GM11168 (cell line): ENCODE data around the gene ARID1B.

Source experiments
- in situ Hi-C: fragments of 300-500 bp; cut with MboI; formaldehyde crosslinking; loops from one replicate; pipeline ENCODE4 v1.12.0; 2022; ENCODE audit warnings: low sequenced_read_pairs; ENCODE audit not compliant: unreplicated experiment

The ARID1B gene

DNA sequence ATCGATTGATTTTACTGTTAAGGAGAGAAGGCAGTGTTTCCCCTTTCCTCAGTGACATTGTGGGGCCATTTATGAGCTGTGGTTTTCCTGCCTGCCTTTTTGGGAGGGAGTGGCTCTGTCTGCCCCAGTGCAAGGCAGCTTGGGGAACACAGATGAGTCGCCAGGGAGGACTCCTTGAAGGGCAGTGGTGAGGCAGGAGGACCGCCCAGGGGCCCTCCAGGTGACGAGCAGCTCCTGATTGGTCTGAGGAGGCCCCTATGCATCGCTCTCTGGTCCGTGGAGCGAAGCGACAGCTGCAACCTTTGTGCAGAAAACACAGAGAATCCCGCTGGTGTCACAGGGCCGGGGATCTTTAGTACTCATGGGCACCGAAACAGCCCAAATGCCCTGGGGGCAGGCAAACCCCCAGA lies 445.8 kb downstream of the ARID1B start:
- in situ Hi-C loops, result no loop called here

DNA sequence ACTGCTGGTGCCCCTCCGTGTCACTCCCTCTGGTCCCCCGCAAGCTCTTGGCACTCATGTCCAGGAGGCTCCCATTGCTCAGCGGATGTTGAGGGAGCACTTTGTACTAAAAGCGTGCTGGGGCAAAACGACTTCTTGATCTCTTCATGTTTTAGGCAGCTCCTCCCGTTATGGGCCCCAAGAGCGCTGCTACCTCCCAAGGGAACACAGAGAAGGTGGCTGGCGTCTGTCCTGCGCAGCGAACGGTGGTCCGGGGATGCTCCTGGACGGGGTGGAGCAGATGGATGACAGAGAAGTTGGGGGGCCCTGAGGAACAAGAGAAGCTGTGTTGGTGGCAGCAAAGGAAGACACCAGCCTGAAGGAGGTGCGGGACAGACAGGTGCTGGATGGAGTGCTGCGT lies 446.3 kb downstream of the ARID1B start:
- in situ Hi-C loops, result no loop called here

DNA sequence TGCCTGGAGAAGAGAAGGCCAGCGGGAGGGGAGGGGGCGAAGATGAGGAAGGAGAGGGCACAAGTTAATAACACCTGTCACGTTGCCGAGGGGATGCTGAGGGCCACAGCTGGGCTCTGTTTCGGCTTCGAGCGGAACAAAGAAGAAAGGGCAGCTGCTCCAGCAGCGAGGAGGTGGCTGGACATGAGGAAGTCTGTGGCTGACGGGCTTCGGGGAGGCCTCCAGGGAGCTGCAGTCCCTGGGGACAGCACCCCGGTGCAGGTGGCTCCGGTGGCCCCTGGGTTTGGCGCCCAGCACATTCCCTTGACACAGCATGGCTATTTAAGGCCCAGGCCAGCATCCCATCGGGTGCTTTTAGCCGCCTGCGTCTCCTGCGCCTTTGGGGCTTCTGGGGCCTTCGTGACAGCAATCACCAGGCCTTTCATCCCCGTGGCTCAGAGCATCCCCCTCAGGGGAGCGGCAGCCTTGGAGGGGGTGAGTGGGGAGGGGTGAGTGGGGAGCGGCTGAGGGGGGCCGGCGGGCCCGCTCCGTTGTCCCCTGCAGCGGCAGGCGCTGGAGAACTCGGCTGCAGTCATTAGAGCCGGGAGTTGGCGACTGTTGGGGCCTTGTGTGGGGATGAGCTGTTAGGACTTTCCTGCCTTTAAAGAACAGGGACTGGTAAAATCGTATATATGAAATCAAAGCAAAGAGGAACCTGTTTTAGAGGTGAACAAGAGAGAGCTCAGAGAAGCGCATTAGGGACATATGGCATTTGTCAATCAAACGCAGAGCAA lies 447.2 kb downstream of the ARID1B start:
- in situ Hi-C loops, result no loop called here

DNA sequence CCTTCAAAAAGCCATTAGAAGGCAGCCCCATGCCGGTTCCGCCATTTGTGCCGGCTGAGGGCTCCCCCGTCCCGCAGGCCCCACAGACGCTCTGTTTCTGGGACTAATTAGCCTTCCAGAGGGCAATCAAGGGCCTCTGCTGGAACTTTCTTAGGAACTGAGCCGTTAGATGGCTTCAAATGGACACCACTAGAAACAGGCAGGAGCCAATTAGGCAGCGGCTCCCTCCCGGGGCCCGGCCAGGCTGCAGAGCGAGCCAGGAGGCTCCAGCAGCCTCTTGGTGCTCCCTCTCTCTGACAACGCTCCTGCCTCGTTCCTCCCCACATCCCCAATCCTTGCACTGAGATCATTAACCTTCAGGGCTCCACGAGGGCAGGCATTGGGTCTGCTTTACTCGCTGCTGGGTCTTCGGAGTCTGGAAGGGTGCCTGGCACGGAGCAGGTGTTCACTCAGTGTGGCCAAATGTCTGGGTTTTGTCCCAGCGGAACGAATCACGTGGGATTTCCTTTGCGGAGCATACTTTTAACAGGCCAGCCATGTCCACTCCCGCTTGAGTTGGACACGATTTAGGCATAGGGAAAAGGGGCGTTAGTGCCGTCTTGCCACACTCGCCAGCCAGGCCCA lies 447.9 kb downstream of the ARID1B start:
- in situ Hi-C loops, result no loop called here

DNA sequence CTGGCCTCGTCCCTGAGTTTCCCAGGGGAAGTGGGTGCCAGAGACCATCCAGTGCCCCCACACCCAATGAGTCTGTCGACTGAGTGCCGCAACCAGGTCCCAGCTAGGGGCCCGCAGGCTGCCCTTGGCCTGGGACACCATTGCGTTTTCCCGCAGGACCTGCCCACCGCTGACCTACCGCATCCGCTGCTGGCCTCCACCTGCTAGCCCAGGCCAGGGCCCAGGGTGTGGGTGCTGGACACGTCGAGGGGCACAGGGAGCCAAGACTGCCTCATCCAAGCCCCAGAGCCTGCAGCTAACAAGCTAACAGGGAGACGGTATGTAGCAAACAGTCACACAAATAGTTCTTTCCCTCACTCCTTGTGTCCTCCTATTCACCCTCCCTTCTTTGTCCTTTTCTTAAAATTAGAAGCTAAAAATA lies 448.4 kb downstream of the ARID1B start:
- in situ Hi-C loops, result no loop called here

DNA sequence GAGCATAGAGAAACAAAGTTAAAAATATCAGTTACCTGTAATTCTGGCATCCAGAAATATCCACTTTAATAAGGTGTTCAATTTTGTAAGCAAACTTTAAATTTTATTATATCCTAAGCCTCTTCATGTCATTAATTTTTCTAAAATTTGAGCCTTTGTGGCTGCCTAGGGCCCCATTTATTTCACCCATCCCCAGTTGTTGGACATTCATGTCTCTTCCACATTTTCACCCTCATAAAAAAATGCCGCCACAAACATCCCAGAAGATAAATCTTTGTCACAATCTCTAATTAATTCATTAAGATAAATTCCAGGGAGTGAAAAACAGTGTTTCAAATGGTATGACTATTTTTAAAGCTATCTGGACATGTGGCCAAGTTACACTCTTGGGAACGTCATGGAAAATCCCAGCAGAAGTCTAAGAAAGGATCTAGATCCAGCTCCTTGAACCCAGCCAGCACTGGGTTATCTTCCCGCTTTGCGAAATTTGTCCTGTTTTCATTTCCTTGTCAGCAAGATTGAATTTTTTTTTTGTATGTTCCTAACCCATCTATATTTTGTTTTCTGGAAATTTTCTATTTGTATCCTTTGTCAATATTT lies 448.9 kb downstream of the ARID1B start:
- in situ Hi-C loops, result no loop called here

DNA sequence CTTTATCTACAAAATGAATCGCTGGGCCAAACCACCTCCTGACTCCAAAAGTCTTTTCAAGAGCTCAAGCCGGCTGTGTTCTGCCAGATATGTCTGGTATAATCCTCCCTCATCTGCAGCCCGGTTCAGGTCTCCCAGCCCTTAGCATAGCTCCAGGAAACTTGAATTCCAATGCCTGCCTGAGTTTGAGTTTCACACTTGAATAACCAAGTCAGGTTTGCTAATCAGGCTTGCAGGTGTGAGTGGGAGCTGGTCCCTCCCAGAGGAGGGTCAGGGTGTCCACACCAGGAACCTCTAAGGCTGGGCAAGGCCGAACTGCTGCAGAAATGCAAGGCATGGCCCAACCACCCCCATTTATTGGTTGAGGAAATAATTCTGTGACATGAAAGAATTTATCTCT lies 449.6 kb downstream of the ARID1B start:
- in situ Hi-C loops, result no loop called here

DNA sequence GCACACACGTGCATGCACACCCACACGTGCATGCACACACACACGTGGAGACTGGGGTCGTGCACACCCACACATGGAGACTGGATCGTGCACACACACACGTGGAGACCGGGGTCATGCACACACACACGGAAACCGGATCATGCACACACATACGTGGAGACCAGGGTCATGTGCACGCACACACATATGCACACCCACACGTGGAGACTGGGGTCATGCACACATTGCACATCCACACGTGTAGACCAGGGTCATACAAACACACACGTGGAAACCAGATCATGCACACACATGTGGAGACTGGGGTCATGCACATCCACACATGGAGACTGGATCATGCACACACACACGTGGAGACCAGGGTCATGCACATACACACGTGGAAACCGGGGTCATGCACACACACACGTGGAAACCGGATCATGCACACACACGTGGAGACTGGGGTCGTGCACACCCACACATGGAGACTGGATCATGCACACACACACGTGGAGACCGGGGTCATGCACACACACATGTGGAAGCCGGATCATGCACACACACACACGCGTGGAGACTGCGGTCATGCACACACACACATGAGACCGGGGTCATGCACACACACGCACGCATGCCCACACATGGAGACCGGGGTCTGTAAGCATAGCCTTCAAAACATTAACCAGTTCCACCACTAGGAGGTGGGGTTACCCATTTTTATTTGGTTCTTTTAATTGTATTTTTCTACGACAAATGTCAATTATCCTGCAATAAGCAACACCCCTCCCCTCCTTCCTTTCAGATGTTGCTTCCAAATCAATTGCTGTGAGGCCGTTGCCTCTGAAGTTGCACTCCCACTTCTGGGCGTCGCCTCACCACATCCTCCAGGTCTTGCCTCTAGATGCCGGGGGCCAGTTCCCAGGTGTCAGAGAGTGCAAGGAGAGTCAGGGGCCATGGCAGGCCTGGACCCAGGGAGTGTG lies 450.3 kb downstream of the ARID1B start:
- in situ Hi-C loops, result no loop called here

DNA sequence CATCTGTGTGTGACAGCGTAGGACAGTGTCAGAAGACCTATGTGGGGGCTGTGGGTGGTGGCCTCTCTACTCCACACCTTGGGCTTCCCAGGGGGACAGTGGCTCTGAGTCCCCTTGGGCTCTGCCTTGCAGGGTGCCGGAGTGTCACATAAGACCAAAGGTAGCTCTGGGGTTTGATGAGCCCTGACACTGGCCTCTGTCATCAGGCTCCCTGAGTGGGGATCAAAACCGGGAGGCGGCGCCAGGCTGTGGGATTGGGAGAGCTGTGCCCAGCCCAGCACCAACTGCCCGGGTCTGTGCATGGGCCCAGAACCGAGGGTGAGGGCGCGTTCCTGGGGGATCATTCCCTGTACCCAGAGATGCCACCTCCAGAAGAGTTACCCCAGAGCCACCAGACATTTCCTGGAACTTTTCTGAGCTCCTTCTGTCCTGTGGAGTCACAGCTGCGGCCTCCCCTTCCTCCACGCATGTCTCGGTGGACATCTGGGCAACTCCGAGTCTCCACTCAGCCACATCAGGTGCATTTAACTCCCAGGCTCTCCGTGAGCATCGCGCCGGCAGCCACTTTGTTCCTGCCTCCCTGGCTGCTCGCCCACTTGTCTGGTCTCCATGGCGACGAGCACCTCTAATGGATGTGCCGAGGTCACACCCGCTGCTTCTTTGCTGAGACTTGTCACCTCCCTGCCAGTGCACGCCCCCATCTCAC lies 451.4 kb downstream of the ARID1B start:
- in situ Hi-C loops, result no loop called here

DNA sequence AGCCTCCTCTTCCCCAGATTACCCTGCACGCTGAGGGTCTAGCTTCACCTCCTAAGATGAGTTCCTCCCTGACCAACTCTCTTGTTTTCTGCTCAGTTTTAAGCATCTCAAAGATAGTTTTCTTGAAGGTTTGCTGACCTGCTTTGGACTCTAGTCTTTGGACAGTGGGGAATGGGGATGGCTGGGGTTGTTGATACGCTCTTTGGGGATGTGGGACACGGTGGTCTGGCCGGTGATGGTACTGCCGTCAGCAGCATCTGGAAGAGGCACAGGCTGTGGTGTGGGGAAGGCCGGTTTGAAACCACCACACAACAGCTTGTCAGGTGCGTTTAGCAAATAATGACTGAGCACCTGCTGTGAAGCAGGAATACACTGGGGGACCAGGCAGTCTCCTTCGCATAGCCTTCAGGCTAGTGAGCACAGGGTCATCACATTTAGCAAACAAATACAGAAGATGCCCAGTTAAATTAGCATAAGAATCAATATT lies 452.0 kb downstream of the ARID1B start:
- in situ Hi-C loops, result no loop called here

DNA sequence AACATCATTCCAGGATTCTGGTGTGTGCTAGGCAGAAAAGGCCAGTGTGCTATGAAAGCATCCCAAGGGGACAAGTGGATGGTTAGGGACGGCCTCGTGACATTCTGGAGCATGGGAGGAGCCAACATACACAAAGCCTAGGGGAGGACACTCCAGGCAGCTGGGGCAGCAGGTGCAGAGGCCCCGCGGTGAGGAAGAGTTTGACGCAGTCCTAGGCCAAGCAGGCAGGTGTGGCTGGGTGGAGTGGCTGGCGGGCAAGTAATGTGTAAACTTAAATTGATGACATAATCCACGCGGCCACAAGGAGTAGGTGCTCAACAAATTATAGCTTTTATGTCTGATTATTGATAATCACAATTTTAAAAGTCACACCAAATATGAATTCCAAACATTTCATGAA lies 452.5 kb downstream of the ARID1B start:
- in situ Hi-C loops, result no loop called here

DNA sequence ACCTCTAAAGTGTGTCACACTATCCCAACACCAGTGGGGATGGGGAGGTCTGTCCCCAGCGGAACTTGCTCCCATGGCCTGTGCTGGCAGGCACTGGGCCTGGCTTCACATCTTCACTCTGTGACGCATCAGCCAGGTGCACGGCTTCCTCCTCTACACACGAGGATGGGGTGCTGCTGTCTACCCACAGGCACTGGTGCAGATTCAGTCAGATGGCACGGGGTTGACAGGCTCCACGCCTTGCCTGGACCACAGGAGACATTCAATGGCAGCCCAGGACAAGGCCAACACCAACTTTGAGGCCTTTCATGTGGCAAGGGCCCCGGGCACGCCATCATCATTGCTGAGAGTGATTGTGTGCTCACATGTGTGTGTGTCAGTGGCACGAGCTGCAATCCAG lies 453.7 kb downstream of the ARID1B start:
- in situ Hi-C loops, result no loop called here

DNA sequence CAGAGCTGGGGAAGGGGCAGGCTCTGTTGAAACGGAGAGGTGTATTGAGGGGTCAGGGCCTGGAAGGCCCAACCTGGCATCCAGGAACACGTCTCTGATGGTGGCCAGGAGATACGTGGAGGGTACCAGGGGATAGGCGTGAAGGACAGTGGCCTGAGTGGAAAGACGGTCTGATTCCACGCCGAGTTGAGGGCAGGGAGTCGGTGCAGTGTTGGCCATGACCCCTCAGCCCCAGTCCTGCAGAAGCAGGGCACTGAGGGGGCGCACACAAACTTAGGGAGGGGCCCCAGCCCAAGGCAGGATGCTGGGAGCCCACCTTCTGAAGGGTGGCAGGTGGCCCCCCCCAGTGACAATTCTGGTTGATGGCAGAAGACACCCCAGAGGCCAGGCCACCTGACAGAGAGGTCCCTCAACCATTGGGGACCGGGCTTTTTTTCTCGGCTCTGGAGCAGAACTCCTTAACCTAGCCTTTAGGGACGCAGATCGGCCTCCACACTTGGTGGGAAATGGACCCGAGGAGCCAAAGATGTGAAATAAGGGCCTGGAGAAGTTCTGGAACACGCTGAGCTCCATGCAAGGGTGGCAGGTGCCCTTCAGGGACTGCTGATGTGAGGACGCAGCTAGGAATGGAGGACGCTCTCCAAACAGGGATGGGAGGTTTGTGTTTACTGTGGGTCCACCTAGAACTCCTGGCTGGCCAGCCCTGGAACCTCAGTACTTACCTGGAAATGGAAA lies 455.1 kb downstream of the ARID1B start:
- in situ Hi-C loops, result no loop called here

DNA sequence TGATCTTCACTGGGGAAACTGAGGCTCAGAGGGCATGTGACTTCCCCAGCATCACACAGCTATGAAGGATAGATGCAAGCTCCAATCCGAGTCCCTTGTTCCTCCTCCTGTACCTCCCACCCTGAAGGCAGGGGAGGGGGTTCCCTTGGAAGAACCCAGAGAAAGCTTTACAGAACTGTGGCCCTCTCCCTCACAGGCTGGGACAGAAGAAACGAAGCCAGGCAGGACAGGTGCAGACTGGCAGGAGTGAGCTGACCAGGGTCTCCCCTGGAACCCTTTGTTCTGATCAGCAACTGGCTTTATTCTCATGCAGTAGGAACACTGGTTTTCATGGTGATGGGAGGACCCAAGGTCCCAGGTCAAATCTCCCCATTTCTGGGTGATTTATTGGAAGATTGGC lies 456.0 kb downstream of the ARID1B start:
- in situ Hi-C loops, result no loop called here

DNA sequence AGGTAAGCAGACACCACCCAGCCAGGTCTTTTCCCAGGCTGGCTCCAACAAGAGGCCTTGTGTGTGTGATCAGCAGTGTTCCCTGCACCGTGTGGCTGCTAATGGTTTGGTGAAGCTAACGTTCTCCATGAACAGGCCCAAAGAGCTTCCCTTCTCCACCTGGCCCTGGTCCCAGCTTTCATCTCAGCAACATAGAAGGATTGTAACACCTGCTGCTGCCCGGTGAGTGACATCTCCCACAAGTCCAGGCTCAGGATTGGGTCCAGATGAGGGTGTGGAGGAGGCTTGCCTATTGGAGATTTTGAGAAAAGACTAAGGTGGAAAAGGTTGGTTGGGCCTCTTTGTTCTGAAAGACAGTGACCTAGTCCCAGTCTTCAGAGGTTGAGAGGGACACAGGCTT lies 456.5 kb downstream of the ARID1B start:
- in situ Hi-C loops, result no loop called here

DNA sequence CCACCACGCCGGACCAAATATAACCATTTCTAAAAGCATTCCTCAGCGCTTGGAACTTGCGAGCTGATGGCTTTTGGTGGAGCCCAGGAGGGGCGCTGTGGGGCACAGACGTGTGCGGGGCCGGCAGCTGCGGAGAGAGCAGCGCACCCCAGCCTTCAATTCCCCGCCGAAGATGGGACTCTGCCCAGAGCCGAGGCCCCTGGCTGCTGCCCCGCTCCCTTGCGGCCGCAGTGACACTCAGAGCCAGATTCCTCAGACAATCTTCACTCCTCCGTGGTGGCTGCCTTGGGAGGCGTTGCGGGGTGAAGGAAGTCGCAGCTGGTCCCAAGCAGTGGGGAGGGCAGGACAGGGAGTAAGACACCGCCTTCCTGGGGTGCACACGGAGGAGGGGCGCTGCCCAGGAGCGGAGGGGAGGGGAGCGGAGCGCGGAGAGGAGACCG lies 458.4 kb downstream of the ARID1B start:
- in situ Hi-C loops, result no loop called here

DNA sequence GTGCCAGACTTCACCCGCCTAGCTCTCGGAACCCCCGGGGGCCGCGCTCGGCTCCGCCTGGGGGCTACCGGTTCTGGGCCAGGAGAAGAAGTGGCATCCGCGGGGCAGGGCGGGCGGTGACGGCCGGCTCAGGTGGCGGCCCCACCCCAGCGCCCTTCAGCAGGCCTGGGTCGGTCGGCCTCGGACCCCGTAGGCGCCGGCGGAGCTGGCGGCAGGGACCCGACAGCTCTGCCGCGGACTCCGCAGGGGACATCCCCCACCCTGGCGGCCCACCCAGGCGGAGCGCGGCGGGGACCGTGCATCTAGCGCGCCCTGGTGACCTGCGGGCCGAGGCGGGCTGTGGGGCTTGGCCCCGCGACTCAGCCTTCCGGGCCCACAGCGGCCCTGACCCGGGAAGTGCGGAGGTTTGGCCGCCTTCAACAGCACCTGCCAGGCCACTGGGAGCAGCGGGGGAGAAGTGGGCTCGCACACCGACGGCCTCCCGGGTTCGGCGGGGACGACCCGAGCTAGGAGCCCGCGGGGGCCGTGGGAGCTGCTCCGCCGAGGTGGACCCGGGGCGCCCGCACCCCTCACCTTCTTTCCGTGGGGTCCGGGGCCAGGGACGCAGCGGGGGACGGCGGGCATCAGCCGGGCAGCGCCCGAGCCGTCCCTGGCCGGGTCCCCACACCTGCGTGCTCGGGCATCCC lies 459.0 kb downstream of the ARID1B start:
- in situ Hi-C loops, result no loop called here

DNA sequence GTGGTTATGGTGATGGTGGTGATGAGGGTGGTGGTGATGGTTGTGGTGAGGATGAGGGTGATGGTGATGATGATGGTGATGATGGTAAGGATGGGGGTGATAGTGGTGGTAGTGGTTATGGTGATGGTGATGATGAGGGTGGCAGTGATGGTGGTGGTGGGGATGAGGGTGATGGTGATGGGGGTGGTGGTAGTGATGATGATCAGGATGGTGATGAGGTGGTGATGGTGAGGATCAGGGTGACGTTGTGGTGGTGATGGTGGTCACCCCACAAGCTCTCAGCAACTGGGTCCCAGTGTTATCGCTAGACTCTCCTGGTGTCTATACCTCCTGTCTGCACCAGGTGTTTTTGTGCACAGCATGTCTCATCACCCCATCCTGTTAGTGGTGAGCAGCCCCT lies 461.2 kb downstream of the ARID1B start:
- in situ Hi-C loops, result no loop called here

DNA sequence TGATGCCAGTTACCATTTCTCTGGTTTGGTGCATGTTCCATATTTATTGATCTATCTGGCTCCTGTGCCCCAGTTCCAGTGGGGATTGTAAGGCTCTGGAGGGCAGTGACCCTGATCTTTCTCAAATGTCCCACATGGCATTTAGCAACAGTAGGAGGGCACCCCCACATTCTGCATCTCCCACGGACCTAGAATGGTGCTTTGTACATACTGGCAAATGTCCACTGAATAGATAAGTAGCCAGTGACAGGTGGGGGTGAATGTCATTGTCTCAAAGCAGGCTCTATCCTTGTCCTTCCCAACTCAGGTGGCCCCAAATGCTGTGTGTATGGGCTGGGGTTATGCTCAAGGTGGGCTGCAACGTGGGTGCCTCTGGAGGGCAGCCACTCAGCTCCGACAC lies 462.0 kb downstream of the ARID1B start:
- in situ Hi-C loops, result no loop called here
